Neural crest cell (in vitro differentiated cells): ENCODE data around the gene GIPC2. TPM values are rescaled to one million over a fixed set of nuclear protein-coding genes. Genes with fewer than 3 reads are reported as not detected.
"Not testable (repeated sequence)": the region's sequence is repeated elsewhere in the genome, so short reads cannot be mapped to it uniquely, and the experiment has no call there.

Source experiments
- DNase-seq: peaks from one replicate; pipeline ENCODE4 v3.0.0; 2021; ENCODE audit warnings: low read depth, mixed read lengths, low spot score
- H3K27ac Mint-ChIP-seq: one replicate; pipeline ENCODE4 v1.8.0; 2021; ENCODE audit warnings: mild to moderate bottlenecking, mixed read lengths; ENCODE audit not compliant: unreplicated experiment
- H3K27me3 Mint-ChIP-seq: 2 replicates; pipeline ENCODE4 v1.8.0; 2021; ENCODE audit warnings: low read depth, mild to moderate bottlenecking, mixed read lengths
- H3K36me3 Mint-ChIP-seq: 2 replicates; pipeline ENCODE4 v1.8.0; 2021; ENCODE audit warnings: low read depth, mild to moderate bottlenecking, mixed read lengths
- H3K4me1 Mint-ChIP-seq: 2 replicates; pipeline ENCODE4 v1.8.0; 2021; ENCODE audit warnings: mixed read lengths
- H3K4me3 Mint-ChIP-seq: one replicate; pipeline ENCODE4 v1.8.0; 2021; ENCODE audit warnings: mild to moderate bottlenecking, mixed read lengths
- H3K9me3 Mint-ChIP-seq: 2 replicates; pipeline ENCODE4 v1.8.0; 2021; ENCODE audit warnings: mixed read lengths
- CTCF ChIP-seq: fragments of 200-600 bp; sonication (generic); conservative IDR thresholded peaks from 2 replicates; pipeline ENCODE4 v1.5.0; 2021; ENCODE audit warnings: antibody characterized with exemption, mild to moderate bottlenecking
- long read RNA-seq: library from polyadenylated mRNA; unstranded; transcript quantifications from one replicate; pipeline ENCODE4 v2.0.0, GENCODE V29; 2020
- total RNA-seq: library from RNA; stranded (reverse); gene quantifications from 2 replicates; pipeline ENCODE4 v1.2.1, GENCODE V29; 2021

GIPC2 gene
- total RNA-seq = not detected in 2 replicates
- long read RNA-seq = 0 reads

GRCh38 chr1:78045926-78046778 is at the start of gene GIPC2:
Gene GIPC2 (plus strand): TSS chr1:78045966. CDS start chr1:78046095, 129 bp downstream.
- no peak for TF ChIP-seq CTCF
- H3K9me3 Mint-ChIP-seq = no peaks in the 10 kb centered on the region
- H3K4me3 Mint-ChIP-seq = peak within 1 kb of the TSS; percentile 78
- DNase-seq = no peak
- no peak within 1 kb of the TSS for H3K27ac Mint-ChIP-seq
- peaks cover 70% of the 10 kb centered on the region for H3K27me3 Mint-ChIP-seq
- H3K4me1 Mint-ChIP-seq = peaks cover 13% of the 10 kb centered on the region
- no peaks in the 10 kb centered on the region for H3K36me3 Mint-ChIP-seq

GRCh38 chr1:77996734-77997133 is 49.0 kb upstream of the GIPC2 start:
- H3K4me1 Mint-ChIP-seq = no peaks in the 10 kb centered on the region

GRCh38 chr1:78000536-78000935 is 45.2 kb upstream of the GIPC2 start:
- not testable (repeated sequence) for H3K27me3 Mint-ChIP-seq, H3K9me3 Mint-ChIP-seq

More at GRCh38 chr1:77996734-77997133, 49.0 kb upstream of the GIPC2 start:
- TF ChIP-seq CTCF = no peak
- Mint-ChIP-seq H3K4me3 (no peak overlapping the region), H3K9me3 (no peaks in the 10 kb centered on the region), H3K27ac (no peak overlapping the region), H3K36me3 (peaks cover 2% of the 10 kb centered on the region), H3K27me3 (no peaks in the 10 kb centered on the region)
- no peak for DNase-seq

GRCh38 chr1:78003070-78003746 is 42.6 kb upstream of the GIPC2 start:
- H3K27ac Mint-ChIP-seq = peak overlapping the region; percentile 93
- DNase-seq = no peak
- peaks cover 40% of the 10 kb centered on the region for H3K4me1 Mint-ChIP-seq
- no peaks in the 10 kb centered on the region for H3K36me3 Mint-ChIP-seq
- no peak for TF ChIP-seq CTCF
- peak overlapping the region; percentile 76 for H3K4me3 Mint-ChIP-seq
- no peaks in the 10 kb centered on the region for H3K9me3 Mint-ChIP-seq
- peaks cover 2% of the 10 kb centered on the region for H3K27me3 Mint-ChIP-seq

More at GRCh38 chr1:78000536-78000935, 45.2 kb upstream of the GIPC2 start:
- peaks cover 32% of the 10 kb centered on the region for H3K4me1 Mint-ChIP-seq
- not testable (repeated sequence) for DNase-seq, H3K4me3 Mint-ChIP-seq, H3K27ac Mint-ChIP-seq, H3K36me3 Mint-ChIP-seq

- Mint-ChIP-seq H3K27ac (peak overlapping the region; percentile 96), H3K4me3 (peak overlapping the region; percentile 75), H3K9me3 (no peaks in the 10 kb centered on the region), H3K36me3 (no peaks in the 10 kb centered on the region), H3K4me1 (peaks cover 40% of the 10 kb centered on the region), H3K27me3 (peaks cover 2% of the 10 kb centered on the region)
- TF ChIP-seq CTCF = no peak
- DNase-seq = peak; percentile 32
Measured at GRCh38 chr1:78003882-78004718, 41.7 kb upstream of the GIPC2 start.
